GM23338 (cell line): ENCODE data around the gene MYO7B.

Experiments used
- CREB1 ChIP-seq: fragments of 250-450 bp; sonication (Bioruptor Pico); IDR thresholded peaks from 2 replicates; pipeline ENCODE4 v1.5.0; 2020; ENCODE audit warnings: low read depth, mild to moderate bottlenecking, moderate library complexity
- CTCF ChIP-seq, 2 experiments: fragments of 200-600 bp in 1 of 2; sonication (generic) in 1 of 2; conservative IDR thresholded peaks; 2 replicates each; pipeline versions ENCODE4 v1.5.1 to v1.6.1; 2016 to 2017; ENCODE audit warnings: antibody characterized with exemption in 2 of 2, low read depth in 2 of 2, mild to moderate bottlenecking in 2 of 2, moderate library complexity in 1 of 2
- EZH2 ChIP-seq: fragments of 200-600 bp; sonication (generic); IDR thresholded peaks from one replicate; pipeline ENCODE4 v1.8.0; 2017; ENCODE audit warnings: antibody characterized with exemption, mild to moderate bottlenecking, low read depth; ENCODE audit not compliant: unreplicated experiment
- EZH2phosphoT487 ChIP-seq: fragments of 200-600 bp; sonication (generic); IDR thresholded peaks from one replicate; pipeline ENCODE4 v1.8.1; 2018; ENCODE audit warnings: antibody characterized with exemption; ENCODE audit not compliant: unreplicated experiment
- JUNB ChIP-seq: IDR thresholded peaks from one replicate; pipeline ENCODE4 v1.6.1; 2016; ENCODE audit warnings: antibody characterized with exemption; ENCODE audit not compliant: unreplicated experiment
- NANOG ChIP-seq: IDR thresholded peaks from 2 replicates; pipeline ENCODE4 v1.6.1; 2016; ENCODE audit warnings: antibody characterized with exemption, borderline replicate concordance
- POLR2AphosphoS5 ChIP-seq: IDR thresholded peaks from 2 replicates; pipeline ENCODE4 v1.6.1; 2016; ENCODE audit warnings: antibody characterized with exemption, low read depth
- REST ChIP-seq: IDR thresholded peaks from one replicate; pipeline ENCODE4 v1.6.1; 2018; ENCODE audit warnings: antibody characterized with exemption; ENCODE audit not compliant: unreplicated experiment
- STAT1 ChIP-seq: IDR thresholded peaks from one replicate; pipeline ENCODE4 v1.6.1; 2016; ENCODE audit warnings: antibody characterized with exemption; ENCODE audit not compliant: unreplicated experiment
- ZNF331 ChIP-seq: fragments of 250-450 bp; sonication (Bioruptor Pico); IDR thresholded peaks from 2 replicates; pipeline ENCODE4 v1.5.0; 2020; ENCODE audit warnings: low read depth, mild to moderate bottlenecking, moderate library complexity
- ZNF462 ChIP-seq: fragments of 250-450 bp; sonication (Bioruptor Pico); IDR thresholded peaks from 2 replicates; pipeline ENCODE4 v1.5.0; 2020; ENCODE audit warnings: mild to moderate bottlenecking, moderate library complexity

GRCh38 chr2:127592761-127593227 lies 57.3 kb downstream of the MYO7B start:
- TF ChIP-seq CTCF (conservative IDR thresholded peaks at IDR 0.05; ENCODE audit: low read depth in 2 of 2), result no peak
- no peak for TF ChIP-seq EZH2
- no peak for TF ChIP-seq EZH2phosphoT487
- no peak for TF ChIP-seq POLR2AphosphoS5
- TF ChIP-seq REST, result no peak
- TF ChIP-seq JUNB, result no peak
- no peak for TF ChIP-seq CREB1 (CRISPR knock-in tag)
- TF ChIP-seq NANOG, result no peak
- TF ChIP-seq ZNF331 (CRISPR knock-in tag), result no peak
- TF ChIP-seq STAT1, result no peak
- TF ChIP-seq ZNF462, result no peak
